Activated naive CD8-positive, alpha-beta T cell treated with anti-CD3 and anti-CD28 coated beads for 36 hours (primary cell): ENCODE results near the gene CISD3. TPM values are rescaled to one million over a fixed set of nuclear protein-coding genes. Genes with fewer than 3 reads are reported as not detected.

Experiments
- DNase-seq: peaks from one replicate; pipeline ENCODE4 v3.0.0; 2021
- H3K27ac Mint-ChIP-seq: one replicate; pipeline ENCODE4 v1.8.0; 2022; ENCODE audit warnings: mild to moderate bottlenecking, moderate library complexity, mixed read lengths
- H3K27me3 Mint-ChIP-seq: one replicate; pipeline ENCODE4 v1.8.0; 2022; ENCODE audit warnings: mild to moderate bottlenecking, mixed read lengths
- H3K36me3 Mint-ChIP-seq: one replicate; pipeline ENCODE4 v1.8.0; 2021; ENCODE audit warnings: mild to moderate bottlenecking, mixed read lengths
- H3K4me1 Mint-ChIP-seq: one replicate; pipeline ENCODE4 v1.8.0; 2021; ENCODE audit warnings: mixed read lengths
- H3K4me3 Mint-ChIP-seq: one replicate; pipeline ENCODE4 v1.8.0; 2022; ENCODE audit warnings: mild to moderate bottlenecking, moderate library complexity, mixed read lengths
- H3K9me3 Mint-ChIP-seq: one replicate; pipeline ENCODE4 v1.8.0; 2022; ENCODE audit warnings: mixed read lengths
- total RNA-seq, 2 experiments: library from RNA; stranded (reverse); gene quantifications; one replicate each; pipeline ENCODE4 v1.2.3, GENCODE V29; 2021

Gene CISD3
- total RNA-seq, 2 experiments from 2014 or later, result 54.3 to 57.4 TPM

DNA sequence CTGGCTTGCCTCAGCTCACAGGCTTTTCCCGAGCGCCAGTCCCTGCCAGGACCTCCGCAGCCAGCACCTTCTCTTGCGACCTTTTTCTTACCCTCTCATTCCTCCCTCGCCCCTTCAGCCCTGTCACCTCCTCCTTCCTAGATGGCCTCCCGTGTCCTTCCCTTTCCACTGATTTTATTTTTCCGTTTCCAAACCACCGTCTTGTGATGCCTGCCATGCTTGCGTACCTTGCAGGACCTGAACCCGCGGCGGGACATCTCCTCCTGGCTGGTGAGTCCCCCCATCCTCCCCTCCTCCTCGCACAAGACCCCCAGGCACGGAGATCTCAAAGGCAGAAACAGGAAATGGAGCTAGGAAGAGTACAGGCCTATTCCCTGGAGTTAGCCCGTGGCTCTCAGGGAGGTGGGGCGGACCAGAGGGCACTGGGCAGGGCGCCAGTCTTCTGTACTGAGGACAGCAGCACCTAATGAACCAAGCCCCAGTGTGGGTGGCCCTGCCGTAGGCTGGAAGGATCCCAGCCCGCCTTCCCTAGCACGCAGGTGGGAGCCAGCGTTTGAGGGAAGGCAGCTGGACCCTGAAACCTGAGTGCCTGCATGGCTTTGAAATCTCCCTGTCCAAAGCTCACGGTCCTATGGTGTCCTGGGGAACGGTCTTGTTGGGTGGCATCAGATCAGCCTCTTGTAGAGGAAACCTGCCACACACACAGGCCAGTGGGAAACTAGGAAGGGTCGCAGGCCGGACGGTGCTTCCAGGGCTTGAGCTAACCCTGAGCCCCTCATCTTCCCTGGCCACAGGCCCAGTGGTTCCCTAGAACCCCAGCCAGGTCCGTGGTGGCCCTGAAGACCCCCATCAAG, 612 bp downstream of the CISD3 start:
- Mint-ChIP-seq H3K27me3 (peaks cover 4% of the 10 kb centered on the region), H3K4me3 (peak overlapping the region; percentile 93), H3K36me3 (peaks cover 32% of the 10 kb centered on the region), H3K4me1 (peaks cover 76% of the 10 kb centered on the region), H3K27ac (peak overlapping the region; percentile 93), H3K9me3 (peaks cover 5% of the 10 kb centered on the region)
- no peak for DNase-seq

DNA sequence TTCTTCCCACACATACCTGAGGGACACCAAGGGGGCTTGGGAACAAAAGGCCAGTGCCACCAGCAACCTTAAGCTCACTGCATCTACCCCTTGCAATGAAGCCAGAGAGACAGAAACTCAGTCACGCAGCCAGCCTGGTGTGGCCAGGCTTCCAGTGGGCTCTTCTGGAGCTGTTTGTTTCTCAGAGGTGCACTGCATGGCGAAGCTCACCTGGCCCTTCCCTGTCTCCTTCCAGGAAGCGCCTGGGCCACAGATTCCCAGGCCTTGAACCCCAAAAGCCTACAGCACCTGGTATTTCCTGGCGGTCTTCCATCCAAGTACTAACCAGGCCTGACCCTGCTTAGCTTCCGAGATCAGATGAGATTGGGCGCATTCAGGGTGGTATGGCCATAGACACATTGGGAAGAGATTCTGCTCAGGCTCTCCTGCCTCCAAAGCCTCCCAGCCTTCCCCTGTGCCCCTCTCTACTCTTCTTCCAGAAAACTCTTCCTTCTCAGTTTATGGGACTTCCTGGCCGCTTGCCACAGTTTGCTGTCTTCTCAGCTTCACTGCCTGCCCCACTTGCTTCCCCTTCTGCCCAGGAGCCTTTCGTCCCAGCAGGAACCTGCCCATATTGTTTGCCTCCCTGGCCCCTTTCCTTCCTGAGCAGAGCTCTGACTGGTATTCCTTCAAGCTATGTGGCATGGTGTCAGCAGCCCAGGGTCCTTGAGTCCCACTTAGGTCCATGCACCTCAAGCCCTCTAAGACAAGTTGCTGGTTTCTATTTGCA, 1.6 kb downstream of the CISD3 start:
- Mint-ChIP-seq H3K9me3 (peaks cover 5% of the 10 kb centered on the region), H3K27ac (peak overlapping the region; percentile 50), H3K36me3 (peaks cover 30% of the 10 kb centered on the region), H3K27me3 (peaks cover 4% of the 10 kb centered on the region), H3K4me1 (peaks cover 71% of the 10 kb centered on the region), H3K4me3 (peak overlapping the region; percentile 93)
- no peak for DNase-seq

DNA sequence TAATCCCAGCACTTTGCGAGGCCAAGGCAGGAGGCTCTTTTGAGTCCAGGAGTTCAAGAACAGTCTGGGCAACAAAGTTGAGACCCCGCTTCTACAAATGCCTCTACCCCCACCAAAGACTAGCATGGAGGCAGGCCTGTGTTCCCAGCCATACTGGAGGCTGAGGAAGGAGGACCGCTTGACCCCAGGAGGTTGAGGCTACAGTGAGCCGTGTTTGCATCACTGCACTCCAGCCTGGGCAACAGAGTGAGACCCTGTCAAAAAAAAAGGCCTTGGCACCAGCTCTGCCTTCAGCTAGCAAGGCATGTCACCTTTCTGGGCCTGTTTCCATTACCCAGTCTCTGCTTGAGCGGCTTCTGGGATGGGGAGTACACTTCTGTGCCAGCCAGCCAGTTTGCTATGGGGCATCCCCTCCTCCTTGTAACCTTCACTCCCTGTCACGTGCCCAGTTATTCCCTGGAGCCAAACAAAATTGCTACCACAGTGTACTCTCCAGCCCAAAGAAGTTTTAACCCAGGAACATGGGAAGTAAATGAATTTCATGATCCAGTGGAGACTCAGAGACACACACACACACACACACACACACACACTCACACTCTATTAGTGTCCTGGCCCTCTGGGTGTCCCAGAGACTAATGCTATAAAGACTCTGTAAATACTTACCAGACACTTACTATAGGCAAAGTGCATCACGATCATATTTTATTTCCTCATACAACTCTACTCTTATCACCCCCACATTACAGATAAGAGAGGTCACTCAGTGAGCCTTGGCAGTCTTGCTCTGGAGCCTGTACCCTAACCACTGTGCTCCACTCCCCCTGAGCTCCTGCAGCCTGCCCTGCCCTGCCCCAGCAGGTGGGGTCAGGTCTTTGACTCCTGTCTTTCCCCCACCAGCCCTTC, 2.5 kb downstream of the CISD3 start:
- Mint-ChIP-seq H3K9me3 (peaks cover 5% of the 10 kb centered on the region), H3K4me1 (peaks cover 62% of the 10 kb centered on the region), H3K36me3 (peaks cover 26% of the 10 kb centered on the region), H3K4me3 (peak overlapping the region; percentile 93), H3K27me3 (peaks cover 4% of the 10 kb centered on the region), H3K27ac (peak overlapping the region; percentile 69)
- no peak for DNase-seq

DNA sequence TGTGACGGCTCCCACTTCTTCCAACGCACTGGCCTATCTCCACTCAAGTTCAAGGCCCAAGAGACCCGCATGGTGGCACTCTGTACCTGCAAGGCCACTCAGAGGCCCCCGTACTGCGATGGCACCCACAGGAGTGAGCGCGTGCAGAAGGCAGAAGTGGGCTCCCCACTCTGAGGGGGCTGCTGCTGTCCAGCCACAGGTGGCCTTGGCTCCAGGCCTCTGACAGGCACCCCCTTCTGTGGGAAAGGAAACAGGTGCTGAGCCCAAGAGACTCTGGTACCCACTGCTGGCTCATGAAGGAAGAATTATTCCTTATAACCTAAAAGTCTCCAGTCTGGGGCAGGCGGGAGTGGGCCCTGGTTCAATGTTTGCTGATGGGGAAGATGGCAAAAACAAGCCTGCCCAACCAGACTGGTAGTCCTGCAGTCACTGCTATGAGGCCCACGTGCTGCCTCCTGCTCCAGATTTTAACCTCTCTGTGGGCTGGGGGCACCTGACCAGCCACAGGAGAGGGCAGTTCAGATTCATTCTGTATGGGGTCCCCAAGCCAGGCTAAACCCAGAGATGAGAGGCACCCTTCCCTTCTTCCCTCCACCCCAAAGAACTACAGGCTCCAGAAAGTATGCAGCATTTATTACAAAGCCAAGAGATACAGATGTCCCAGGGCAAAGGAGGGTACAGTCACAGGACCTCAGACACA, 3.3 kb downstream of the CISD3 start:
- Mint-ChIP-seq H3K27ac (peak overlapping the region; percentile 80), H3K36me3 (peaks cover 18% of the 10 kb centered on the region), H3K4me1 (peaks cover 54% of the 10 kb centered on the region), H3K9me3 (peaks cover 2% of the 10 kb centered on the region), H3K27me3 (peaks cover 4% of the 10 kb centered on the region), H3K4me3 (peak overlapping the region; percentile 50)
- no peak for DNase-seq

DNA sequence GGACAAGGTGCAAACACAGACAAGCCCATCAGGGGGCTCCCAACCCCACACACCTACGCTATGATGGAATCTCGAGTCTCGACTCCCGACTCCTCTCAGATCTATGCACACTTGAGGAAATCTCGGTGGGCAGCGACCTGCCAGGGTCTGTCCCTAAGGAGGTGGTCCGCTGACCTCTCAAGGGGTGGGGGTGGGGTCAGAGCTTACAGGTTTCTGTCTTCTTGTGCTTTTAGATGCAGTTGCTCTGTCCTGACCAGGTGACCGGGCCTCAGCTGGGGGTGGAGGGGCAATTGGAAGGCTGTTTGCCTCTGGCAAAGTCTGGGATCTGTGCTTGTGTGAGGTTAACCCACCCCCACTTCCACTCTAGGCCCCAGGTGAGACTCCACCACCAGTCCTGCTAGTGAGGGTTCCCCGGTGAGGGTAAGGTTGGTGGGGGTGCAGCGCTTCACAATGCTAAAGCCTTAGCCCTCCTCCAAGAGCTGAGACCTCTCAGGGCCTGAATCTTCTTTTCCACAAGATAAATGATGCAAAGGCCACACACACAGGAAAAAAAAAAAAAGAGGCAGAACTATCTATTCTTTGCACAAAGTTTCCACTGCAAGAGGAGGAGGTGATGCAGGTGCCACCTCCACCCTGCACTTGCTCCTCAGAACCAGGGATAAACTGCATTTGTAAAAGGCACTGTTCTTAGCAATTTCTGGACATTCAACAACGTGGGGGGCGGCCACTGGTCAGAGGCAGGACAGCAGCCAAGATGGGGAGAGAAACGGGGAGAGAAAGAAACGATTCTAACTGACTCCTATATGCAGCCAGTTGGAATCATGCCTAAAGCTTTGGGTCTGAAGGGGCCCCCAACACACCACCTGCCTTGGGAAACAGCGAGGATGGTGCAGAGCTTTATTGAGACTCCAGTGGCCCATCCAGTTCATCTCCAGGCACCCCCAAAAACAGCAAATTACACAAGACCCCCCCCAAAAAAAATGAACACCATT, 4.1 kb downstream of the CISD3 start:
- no peaks in the 10 kb centered on the region for H3K9me3 Mint-ChIP-seq
- H3K4me1 Mint-ChIP-seq, result peaks cover 46% of the 10 kb centered on the region
- H3K36me3 Mint-ChIP-seq, result peaks cover 14% of the 10 kb centered on the region

DNA sequence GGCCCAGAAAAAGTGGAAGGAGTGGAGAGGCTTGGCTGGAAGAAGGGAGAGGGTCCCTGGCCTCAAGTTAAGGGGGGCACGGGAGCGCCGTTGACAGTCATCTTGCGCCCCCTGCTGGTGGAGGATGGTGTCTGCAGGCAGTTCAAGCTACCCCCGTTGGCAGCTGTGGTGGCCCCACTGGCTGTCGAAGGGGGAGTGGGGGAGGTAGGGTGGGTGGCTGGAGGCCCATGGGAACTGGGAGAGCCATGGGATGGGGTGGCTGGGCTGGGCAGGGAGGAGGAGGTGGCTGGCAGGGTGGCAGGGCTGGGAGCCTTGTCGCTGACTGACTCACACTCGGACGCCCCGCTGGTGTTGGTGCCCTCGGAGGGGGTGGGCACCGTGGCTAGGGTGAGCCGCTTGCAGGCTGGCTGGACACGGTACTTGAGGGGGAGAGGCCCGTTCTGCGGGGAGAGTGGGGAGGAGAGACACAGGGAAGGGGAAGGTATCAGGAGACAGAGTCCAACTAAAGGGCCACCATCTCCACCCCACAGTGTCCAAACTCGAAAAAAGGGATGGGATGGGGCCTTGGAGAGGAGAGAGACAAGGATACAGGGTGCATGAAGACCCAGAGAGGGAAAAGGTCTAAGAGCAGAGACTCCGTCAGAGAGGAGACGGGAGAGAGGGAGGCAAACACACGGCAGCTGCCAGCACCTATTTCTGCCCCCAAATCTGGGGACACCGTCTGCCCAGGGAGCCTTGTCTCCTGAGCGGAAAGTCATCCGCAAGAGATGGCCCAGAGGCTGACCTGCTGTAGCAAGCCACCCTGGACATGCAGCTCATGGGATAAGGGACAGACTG, 5.2 kb downstream of the CISD3 start:
- peaks cover 12% of the 10 kb centered on the region for H3K36me3 Mint-ChIP-seq
- peak overlapping the region; percentile 34 for H3K27ac Mint-ChIP-seq
- H3K27me3 Mint-ChIP-seq, result peaks cover 4% of the 10 kb centered on the region
- H3K9me3 Mint-ChIP-seq, result no peaks in the 10 kb centered on the region
- no peak overlapping the region for H3K4me3 Mint-ChIP-seq
- peak; percentile 71 for DNase-seq
- peaks cover 43% of the 10 kb centered on the region for H3K4me1 Mint-ChIP-seq

More for the DNA sequence above, 4.1 kb downstream of the CISD3 start:
- peak overlapping the region; percentile 80 for H3K27ac Mint-ChIP-seq
- DNase-seq, result no peak
- H3K27me3 Mint-ChIP-seq, result peaks cover 4% of the 10 kb centered on the region
- peak overlapping the region; percentile 50 for H3K4me3 Mint-ChIP-seq

DNA sequence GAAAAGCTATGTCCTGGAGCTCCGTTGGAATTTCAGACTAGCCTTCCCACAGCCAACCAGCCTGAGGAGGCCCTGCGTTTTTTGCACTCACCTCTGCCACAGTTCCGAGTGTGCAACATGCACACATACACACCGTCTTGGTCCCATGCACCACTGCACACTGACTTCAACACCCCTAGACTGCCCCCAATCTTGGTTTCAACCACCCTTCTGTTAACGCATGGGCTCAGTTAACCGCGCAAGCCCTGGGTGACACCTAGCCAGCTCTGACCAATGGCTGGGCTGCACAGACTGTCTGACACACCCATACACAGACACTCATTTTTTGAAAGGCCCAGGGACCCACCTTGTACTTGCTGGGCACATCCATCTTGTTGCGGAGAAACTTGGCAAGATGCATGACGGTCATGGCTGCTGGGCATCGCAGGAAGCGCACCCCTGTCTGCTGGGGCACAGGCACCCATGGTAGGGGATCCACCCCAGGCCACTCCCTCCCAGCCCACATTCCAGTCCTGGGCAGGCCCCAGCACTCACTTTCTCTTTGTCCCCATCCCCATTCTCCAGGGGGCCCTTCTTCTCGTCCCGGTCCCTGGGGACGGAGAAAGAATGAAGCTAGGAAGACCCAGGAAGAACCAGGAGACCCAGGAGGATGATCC, 8.0 kb downstream of the CISD3 start:
- Mint-ChIP-seq H3K27me3 (no peaks in the 10 kb centered on the region), H3K36me3 (no peaks in the 10 kb centered on the region), H3K9me3 (no peaks in the 10 kb centered on the region), H3K4me1 (peaks cover 22% of the 10 kb centered on the region), H3K4me3 (no peak overlapping the region), H3K27ac (no peak overlapping the region)
- no peak for DNase-seq

DNA sequence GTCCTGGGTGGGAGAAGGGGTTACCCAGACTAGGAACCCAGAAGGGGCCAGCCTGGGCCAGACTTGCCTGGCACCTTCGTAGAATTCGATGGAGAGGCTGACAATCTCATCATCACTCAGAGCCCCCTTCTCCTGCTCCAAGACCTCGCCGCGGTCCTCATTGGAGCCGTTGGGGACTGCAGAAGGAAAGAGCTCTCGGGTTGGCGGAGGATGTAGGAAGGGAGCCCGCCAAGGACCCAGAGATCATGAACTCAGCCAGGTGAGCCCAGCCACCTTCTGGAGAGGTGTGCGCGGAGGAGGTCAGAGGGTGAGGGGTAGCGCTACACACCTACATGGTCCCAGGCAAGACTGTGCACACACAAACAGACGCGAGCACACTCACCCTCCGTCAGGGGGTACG, 8.5 kb downstream of the CISD3 start:
- Mint-ChIP-seq H3K27ac (no peak overlapping the region), H3K4me3 (no peak overlapping the region), H3K27me3 (peaks cover 1% of the 10 kb centered on the region), H3K36me3 (no peaks in the 10 kb centered on the region), H3K9me3 (no peaks in the 10 kb centered on the region), H3K4me1 (peaks cover 17% of the 10 kb centered on the region)
- DNase-seq, result no peak

DNA sequence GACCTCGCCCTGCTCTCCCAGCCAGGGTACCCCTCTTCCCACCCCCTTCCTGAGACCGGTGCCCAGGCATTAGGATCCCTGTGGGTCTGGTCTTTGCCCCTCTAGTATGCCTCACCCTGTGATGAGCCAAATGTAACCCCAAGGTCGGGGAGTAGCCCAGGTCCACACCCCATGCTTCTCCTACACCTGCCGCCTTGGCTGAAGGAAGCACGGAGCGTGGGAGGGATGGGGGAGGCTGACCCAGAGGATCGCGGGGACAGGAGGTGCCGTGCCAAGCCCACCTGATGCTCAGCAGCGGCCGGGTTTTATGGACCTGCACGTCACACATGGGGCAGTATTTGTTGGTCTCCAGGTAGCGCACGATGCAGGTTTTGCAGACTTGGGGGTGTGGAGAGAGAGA, 9.2 kb downstream of the CISD3 start:
- H3K36me3 Mint-ChIP-seq, result no peaks in the 10 kb centered on the region
- no peak for DNase-seq

DNA sequence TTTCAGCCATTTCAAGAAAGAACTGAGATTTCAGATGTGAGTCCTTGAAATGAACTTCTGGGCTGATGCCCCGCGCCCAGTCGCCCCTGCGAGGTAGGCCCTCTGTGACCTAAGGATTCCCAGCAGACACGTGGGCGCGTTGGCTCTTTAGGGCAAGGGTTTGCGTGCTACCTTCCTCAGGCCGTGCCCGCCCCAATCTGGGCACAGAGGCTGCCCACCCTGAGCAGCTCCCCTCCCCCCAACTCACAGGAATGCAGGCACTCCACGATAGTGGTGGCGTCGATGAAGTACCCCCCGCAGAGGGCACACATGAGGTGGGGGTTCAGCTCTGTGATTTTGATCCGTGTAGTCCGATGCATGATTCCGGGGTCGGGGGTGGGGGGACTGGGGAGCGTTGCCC, 9.9 kb downstream of the CISD3 start:
- no peak overlapping the region for H3K27ac Mint-ChIP-seq
- H3K27me3 Mint-ChIP-seq, result peaks cover 15% of the 10 kb centered on the region
- no peak for DNase-seq
- H3K4me3 Mint-ChIP-seq, result no peak overlapping the region
- no peaks in the 10 kb centered on the region for H3K9me3 Mint-ChIP-seq
- H3K36me3 Mint-ChIP-seq, result no peaks in the 10 kb centered on the region
- H3K4me1 Mint-ChIP-seq, result peaks cover 4% of the 10 kb centered on the region

More for the DNA sequence above, 9.2 kb downstream of the CISD3 start:
- no peaks in the 10 kb centered on the region for H3K9me3 Mint-ChIP-seq
- H3K27ac Mint-ChIP-seq, result no peak overlapping the region
- peaks cover 10% of the 10 kb centered on the region for H3K4me1 Mint-ChIP-seq
- H3K27me3 Mint-ChIP-seq, result peaks cover 7% of the 10 kb centered on the region
- no peak overlapping the region for H3K4me3 Mint-ChIP-seq

DNA sequence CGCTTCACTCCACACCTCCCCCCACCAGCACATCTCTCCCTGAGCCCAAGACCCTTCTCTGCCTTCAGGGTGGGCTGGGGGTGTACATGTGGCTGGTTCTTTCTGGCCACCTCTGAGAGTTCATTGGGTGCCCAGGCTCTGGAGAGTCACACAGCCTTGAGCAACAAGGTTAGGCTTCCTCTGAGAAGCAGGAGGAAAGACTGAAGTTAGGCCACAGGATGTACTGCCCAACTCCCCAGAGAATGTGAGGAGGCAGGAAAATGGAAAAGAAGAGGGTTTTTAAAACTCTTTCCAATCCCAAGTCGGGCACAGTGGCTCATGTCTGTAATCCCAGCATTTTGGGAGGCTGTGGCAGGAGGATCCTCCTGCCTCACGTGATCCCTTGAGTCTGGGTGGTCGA, 10.7 kb downstream of the CISD3 start:
- no peak for DNase-seq
- H3K36me3 Mint-ChIP-seq, result no peaks in the 10 kb centered on the region
- H3K4me1 Mint-ChIP-seq, result no peaks in the 10 kb centered on the region
- no peak overlapping the region for H3K4me3 Mint-ChIP-seq
- peaks cover 20% of the 10 kb centered on the region for H3K27me3 Mint-ChIP-seq
- H3K27ac Mint-ChIP-seq, result no peak overlapping the region
- no peaks in the 10 kb centered on the region for H3K9me3 Mint-ChIP-seq

DNA sequence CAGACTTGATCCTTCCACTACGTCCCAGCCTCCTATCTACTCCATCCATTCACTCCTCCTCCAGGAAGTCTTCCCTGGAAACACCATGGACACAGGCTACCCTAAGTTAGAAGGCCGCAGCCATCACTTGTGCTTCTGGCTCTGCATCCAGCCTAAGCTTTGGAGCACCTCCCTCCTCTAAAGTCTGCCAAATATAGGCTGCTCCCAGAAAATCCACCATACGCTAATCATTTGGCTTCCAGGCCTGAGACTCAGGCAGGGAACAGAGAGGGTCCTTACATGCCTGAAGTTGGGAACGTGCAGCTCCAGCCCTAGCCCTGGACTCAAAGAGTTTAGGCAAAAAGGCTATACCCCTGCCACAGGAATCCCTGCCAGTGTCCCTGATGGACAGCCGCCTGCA, 11.3 kb downstream of the CISD3 start:
- Mint-ChIP-seq H3K36me3 (no peaks in the 10 kb centered on the region), H3K4me3 (no peak overlapping the region), H3K27me3 (peaks cover 27% of the 10 kb centered on the region), H3K27ac (no peak overlapping the region), H3K9me3 (no peaks in the 10 kb centered on the region), H3K4me1 (peaks cover 6% of the 10 kb centered on the region)
- no peak for DNase-seq
